Motor neuron (in vitro differentiated cells): ENCODE results near the gene GNA15. TPM values are rescaled to one million over a fixed set of nuclear protein-coding genes. Genes with fewer than 3 reads are reported as not detected.

Experiments
- ATAC-seq, 8 experiments: fragments of 200-7000 bp; cut with Tn5 transposase; replicated peaks in 6 of 8; 2 replicates each; pipeline ENCODE4 v1.8.0; 2021; ENCODE audit warnings: mild to moderate bottlenecking in 8 of 8, moderate library complexity in 8 of 8
- H3K27ac ChIP-seq, 2 donors: fragments of 250-450 bp; sonication (Bioruptor Pico); 2 replicates each; pipeline ENCODE4 v1.9.0; 2021; ENCODE audit warnings: antibody characterized with exemption in 2 of 2, mild to moderate bottlenecking in 2 of 2, moderate library complexity in 1 of 2
- H3K4me1 ChIP-seq, 2 donors: fragments of 250-450 bp; sonication (Bioruptor Pico); replicated peaks in 1 of 2; 2 replicates each; pipeline ENCODE4 v1.6.1; 2021; ENCODE audit warnings: antibody characterized with exemption in 2 of 2, mild to moderate bottlenecking in 2 of 2, moderate library complexity in 1 of 2
- H3K4me3 ChIP-seq, 5 donors: fragments of 250-450 bp; sonication (Bioruptor Pico); 2 replicates each; pipeline ENCODE4 v1.9.0; 2021; ENCODE audit warnings: antibody characterized with exemption in 5 of 5, mild to moderate bottlenecking in 5 of 5, moderate library complexity in 4 of 5
- WGBS, 10 experiments: fragments of 450-650 bp; shearing (Covaris generic); methylation state at CpG; one replicate each; pipeline ENCODE4 v1.0.0; 2022; 5-methylcytosine and 5-hydroxymethylcytosine counted together
- in situ Hi-C, 9 experiments: fragments of 400-800 bp; cut with MboI; loops; one replicate each; pipeline ENCODE4 v1.15.0; 2021; ENCODE audit warnings: low sequenced_read_pairs in 9 of 9, low pct_unique_long_range_greater_than_20kb in 2 of 9; ENCODE audit not compliant: unreplicated experiment in 9 of 9
- total RNA-seq, 8 experiments: library from RNA; unstranded; fragments of 300-600 nt; gene quantifications; 2 replicates each; pipeline versions ENCODE4 v1.2.3 to v1.2.4, GENCODE V29; 2022

GNA15 gene
- total RNA-seq, 8 experiments from 2014 or later, result 0.22 to 1.3 (median 0.46) TPM; not detected in 4

GRCh38 chr19:3178377-3178972, 42.6 kb downstream of the GNA15 start, which contains the start of gene S1PR4:
TSS of gene S1PR4 (plus strand) at chr19:3178769. CDS start at chr19:3178793, 24 bp downstream.
- Histone ChIP-seq H3K4me1 (no peaks in the 10 kb centered on the region), H3K4me3 (no peak within 1 kb of the TSS), H3K27ac (no peak within 1 kb of the TSS)
- in situ Hi-C loops, result no loop called here
- 93 to 100% methylated on average over 1 to 8 of the region's 42 CpGs; no CpG with 5 or more reads in 8 of the 10 experiments for WGBS, 10 experiments
- peak in 3 of 8 experiments; percentile 11 to 16 (median 15) for ATAC-seq

GRCh38 chr19:3178973-3179738, 43.3 kb downstream of the GNA15 start:
- in situ Hi-C loops, result no loop called here
- no peak overlapping the region for H3K27ac ChIP-seq
- WGBS, 10 experiments, result 60 to 100% (median 90%) methylated on average over 1 to 10 of the region's 52 CpGs; no CpG with 5 or more reads in 4 of the 10 experiments
- no peak overlapping the region for H3K4me3 ChIP-seq
- peak in 3 of 8 experiments; percentile 12 to 26 (median 15) for ATAC-seq
- H3K4me1 ChIP-seq, result no peaks in the 10 kb centered on the region

- Histone ChIP-seq H3K27ac (no peak overlapping the region), H3K4me1 (no peaks in the 10 kb centered on the region), H3K4me3 (no peak overlapping the region)
- peak in 1 of 8 experiments; percentile 9 for ATAC-seq
- WGBS, 10 experiments, result 85 to 95% methylated on average over 4 to 13 of the region's 31 CpGs; no CpG with 5 or more reads in 8 of the 10 experiments
- in situ Hi-C loops, result no loop called here
Measured at GRCh38 chr19:3179739-3180293, 44.0 kb downstream of the GNA15 start.

GRCh38 chr19:3183721-3184641, 48.1 kb downstream of the GNA15 start:
- H3K4me1 ChIP-seq, result peaks cover 9% of the 10 kb centered on the region in 2 donors
- H3K27ac ChIP-seq, result no peak overlapping the region
- no peak overlapping the region for H3K4me3 ChIP-seq
- no peak for ATAC-seq
- WGBS, 10 experiments, result 63 to 100% (median 83%) methylated on average over 1 to 10 of the region's 13 CpGs; no CpG with 5 or more reads in 1 of the 10 experiments
- in situ Hi-C loops, result no loop called here

- in situ Hi-C loops, result no loop called here
- peak; percentile 22 to 48 (median 38) for ATAC-seq
- 0 to 72% (median 1%) methylated on average over 2 to 14 of the region's 14 CpGs; no CpG with 5 or more reads in 2 of the 10 experiments for WGBS, 10 experiments
Measured at GRCh38 chr19:3184847-3185460, 49.1 kb downstream of the GNA15 start.

GRCh38 chr19:3185461-3186159, 49.8 kb downstream of the GNA15 start, which contains the start of gene NCLN:
TSS of gene NCLN (plus strand) at chr19:3185930. CDS start at chr19:3186031, 101 bp downstream.
- ATAC-seq, result peak; percentile 87 to 94 (median 92)
- H3K4me3 ChIP-seq, result peak within 1 kb of the TSS; percentile 61 to 91 (median 70)
- in situ Hi-C loops, result no loop called here
- peak within 1 kb of the TSS; percentile 51 to 54 for H3K27ac ChIP-seq
- peaks cover 9% of the 10 kb centered on the region in 2 donors for H3K4me1 ChIP-seq
- 0 to 2% (median 1%) methylated on average over 1 to 14 of the region's 69 CpGs; no CpG with 5 or more reads in 4 of the 10 experiments for WGBS, 10 experiments

More at GRCh38 chr19:3184847-3185460, 49.1 kb downstream of the GNA15 start:
- Histone ChIP-seq H3K4me1 (peaks cover 9% of the 10 kb centered on the region in 2 donors), H3K4me3 (peak overlapping the region; percentile 61 to 91 (median 70)), H3K27ac (no peak overlapping the region)

- Histone ChIP-seq H3K27ac (no peak overlapping the region), H3K4me1 (peaks cover 9% of the 10 kb centered on the region in 2 donors), H3K4me3 (peak overlapping the region; percentile 61 to 91 (median 70))
- peak; percentile 40 to 63 (median 48) for ATAC-seq
- in situ Hi-C loops, result no loop called here
- WGBS, 10 experiments, result 0% methylated on average over 1 to 4 of the region's 38 CpGs; no CpG with 5 or more reads in 8 of the 10 experiments
Measured at GRCh38 chr19:3186160-3186688, 50.4 kb downstream of the GNA15 start.

- Histone ChIP-seq H3K4me1 (peaks cover 9% of the 10 kb centered on the region in 2 donors), H3K27ac (no peak overlapping the region), H3K4me3 (peak overlapping the region; percentile 61 to 91 (median 70))
- WGBS, 10 experiments, result 17 to 90% (median 40%) methylated on average over 1 to 11 of the region's 23 CpGs; no CpG with 5 or more reads in 2 of the 10 experiments
- in situ Hi-C loops, result no loop called here
- ATAC-seq, result peak in 1 of 8 experiments; percentile 1
Measured at GRCh38 chr19:3186891-3187661, 51.2 kb downstream of the GNA15 start.

- peaks cover 9% of the 10 kb centered on the region in 2 donors for H3K4me1 ChIP-seq
- in situ Hi-C loops, result no loop called here
- WGBS, 10 experiments, result 67 to 100% (median 97%) methylated on average over 1 to 8 of the region's 36 CpGs; no CpG with 5 or more reads in 1 of the 10 experiments
- H3K27ac ChIP-seq, result no peak overlapping the region
- no peak for ATAC-seq
- no peak overlapping the region for H3K4me3 ChIP-seq
Measured at GRCh38 chr19:3187662-3188511, 52.1 kb downstream of the GNA15 start.
